ENCODE data around the gene ATP10B.

Gene ATP10B

DNA sequence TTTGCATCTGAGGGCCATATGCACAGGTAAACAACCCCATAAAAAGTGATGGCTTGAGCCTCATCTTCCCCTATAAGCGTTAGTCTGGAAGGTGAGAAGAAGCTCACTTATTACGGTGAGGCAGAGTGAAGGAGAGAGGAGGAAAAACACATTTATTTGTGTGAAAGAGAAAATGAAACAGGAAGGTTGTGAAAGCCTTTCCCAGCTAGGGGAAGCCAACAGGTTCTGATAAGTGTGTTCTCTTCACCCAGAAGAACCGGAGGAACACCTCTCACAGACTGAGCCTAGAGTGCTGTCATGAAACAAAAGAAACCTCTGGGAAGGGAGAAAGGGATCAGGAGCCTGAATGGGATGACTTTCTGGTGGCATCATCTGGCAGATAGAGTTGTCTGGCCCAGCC is 237.9 kb downstream of the ATP10B start:
- H4K20me1 ChIP-seq (ENCODE audit: insufficient read depth, low read length): no peaks in the 10 kb centered on the region
- H3K4me1 ChIP-seq (ENCODE audit: insufficient read depth, low read length, severe bottlenecking): no peaks in the 10 kb centered on the region
- no peaks in the 10 kb centered on the region for H3K9me2 ChIP-seq (ENCODE audit: low read depth, low read length)
- H3K36me3 ChIP-seq (ENCODE audit: insufficient read depth, low read length): no peaks in the 10 kb centered on the region
- no peaks in the 10 kb centered on the region for H3K79me2 ChIP-seq (ENCODE audit: insufficient read depth, low read length)
- TF ChIP-seq, protein P1, sequence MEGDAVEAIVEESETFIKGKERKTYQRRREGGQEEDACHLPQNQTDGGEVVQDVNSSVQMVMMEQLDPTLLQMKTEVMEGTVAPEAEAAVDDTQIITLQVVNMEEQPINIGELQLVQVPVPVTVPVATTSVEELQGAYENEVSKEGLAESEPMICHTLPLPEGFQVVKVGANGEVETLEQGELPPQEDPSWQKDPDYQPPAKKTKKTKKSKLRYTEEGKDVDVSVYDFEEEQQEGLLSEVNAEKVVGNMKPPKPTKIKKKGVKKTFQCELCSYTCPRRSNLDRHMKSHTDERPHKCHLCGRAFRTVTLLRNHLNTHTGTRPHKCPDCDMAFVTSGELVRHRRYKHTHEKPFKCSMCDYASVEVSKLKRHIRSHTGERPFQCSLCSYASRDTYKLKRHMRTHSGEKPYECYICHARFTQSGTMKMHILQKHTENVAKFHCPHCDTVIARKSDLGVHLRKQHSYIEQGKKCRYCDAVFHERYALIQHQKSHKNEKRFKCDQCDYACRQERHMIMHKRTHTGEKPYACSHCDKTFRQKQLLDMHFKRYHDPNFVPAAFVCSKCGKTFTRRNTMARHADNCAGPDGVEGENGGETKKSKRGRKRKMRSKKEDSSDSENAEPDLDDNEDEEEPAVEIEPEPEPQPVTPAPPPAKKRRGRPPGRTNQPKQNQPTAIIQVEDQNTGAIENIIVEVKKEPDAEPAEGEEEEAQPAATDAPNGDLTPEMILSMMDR (IDR thresholded peaks at IDR 0.05; ENCODE audit: low read length): no peak
- no peak for TF ChIP-seq EZH2 (IDR thresholded peaks at IDR 0.05; ENCODE audit: borderline replicate concordance, low read length)
- no peak overlapping the region for H2AFZ ChIP-seq (ENCODE audit: low read length)
- no peaks in the 10 kb centered on the region for H3F3A ChIP-seq (ENCODE audit: insufficient read depth, low read length)
- H3K27me3 ChIP-seq (ENCODE audit: insufficient read depth, low read length): no peaks in the 10 kb centered on the region
- no peak overlapping the region for H3K4me2 ChIP-seq (ENCODE audit: low read length)
- H3K9me3 ChIP-seq (ENCODE audit: low read length): no peaks in the 10 kb centered on the region
- no peak overlapping the region for H3K27ac ChIP-seq (ENCODE audit: low read depth, low read length, poor library complexity, severe bottlenecking)
- no peak overlapping the region for H3K9ac ChIP-seq (ENCODE audit: low read length)
- H3K4me3 ChIP-seq (ENCODE audit: low read depth, low read length, poor library complexity, severe bottlenecking): no peak overlapping the region

GRCh38 chr5:160605266-160605665 is 246.7 kb downstream of the ATP10B start:
- Histone ChIP-seq H3K79me2 (ENCODE audit: insufficient read depth, low read length) (no peaks in the 10 kb centered on the region), H3K4me2 (ENCODE audit: low read length) (no peak overlapping the region), H3K36me3 (ENCODE audit: insufficient read depth, low read length) (no peaks in the 10 kb centered on the region), H3F3A (ENCODE audit: insufficient read depth, low read length) (no peaks in the 10 kb centered on the region), H3K9ac (ENCODE audit: low read length) (no peak overlapping the region), H3K4me3 (ENCODE audit: low read depth, low read length, poor library complexity, severe bottlenecking) (no peak overlapping the region), H2AFZ (ENCODE audit: low read length) (no peak overlapping the region), H3K4me1 (ENCODE audit: insufficient read depth, low read length, severe bottlenecking) (no peaks in the 10 kb centered on the region), H3K27ac (ENCODE audit: low read depth, low read length, poor library complexity, severe bottlenecking) (no peak overlapping the region), H3K9me3 (ENCODE audit: low read length) (no peaks in the 10 kb centered on the region), H3K27me3 (ENCODE audit: insufficient read depth, low read length) (no peaks in the 10 kb centered on the region), H3K9me2 (ENCODE audit: low read depth, low read length) (no peaks in the 10 kb centered on the region), H4K20me1 (ENCODE audit: insufficient read depth, low read length) (no peaks in the 10 kb centered on the region)
- TF ChIP-seq, protein P1 (IDR thresholded peaks at IDR 0.05; ENCODE audit: low read length): no peak
- no peak for TF ChIP-seq EZH2 (IDR thresholded peaks at IDR 0.05; ENCODE audit: borderline replicate concordance, low read length)

GRCh38 chr5:160604484-160604883 is 247.5 kb downstream of the ATP10B start:
- H3K9me2 ChIP-seq (ENCODE audit: low read depth, low read length): no peaks in the 10 kb centered on the region
- no peak overlapping the region for H3K9ac ChIP-seq (ENCODE audit: low read length)
- no peak overlapping the region for H3K27ac ChIP-seq (ENCODE audit: low read depth, low read length, poor library complexity, severe bottlenecking)
- TF ChIP-seq, protein P1 (IDR thresholded peaks at IDR 0.05; ENCODE audit: low read length): no peak
- TF ChIP-seq EZH2 (IDR thresholded peaks at IDR 0.05; ENCODE audit: borderline replicate concordance, low read length): no peak
- H3K4me3 ChIP-seq (ENCODE audit: low read depth, low read length, poor library complexity, severe bottlenecking): no peak overlapping the region
- H4K20me1 ChIP-seq (ENCODE audit: insufficient read depth, low read length): no peaks in the 10 kb centered on the region
- no peak overlapping the region for H3K4me2 ChIP-seq (ENCODE audit: low read length)
- no peaks in the 10 kb centered on the region for H3K4me1 ChIP-seq (ENCODE audit: insufficient read depth, low read length, severe bottlenecking)
- no peaks in the 10 kb centered on the region for H3K27me3 ChIP-seq (ENCODE audit: insufficient read depth, low read length)
- H3K79me2 ChIP-seq (ENCODE audit: insufficient read depth, low read length): no peaks in the 10 kb centered on the region
- H3K9me3 ChIP-seq (ENCODE audit: low read length): no peaks in the 10 kb centered on the region
- H3F3A ChIP-seq (ENCODE audit: insufficient read depth, low read length): no peaks in the 10 kb centered on the region
- H2AFZ ChIP-seq (ENCODE audit: low read length): no peak overlapping the region
- H3K36me3 ChIP-seq (ENCODE audit: insufficient read depth, low read length): no peaks in the 10 kb centered on the region
